ENCODE measurements around the gene ARHGAP4.

ARHGAP4 gene

DNA sequence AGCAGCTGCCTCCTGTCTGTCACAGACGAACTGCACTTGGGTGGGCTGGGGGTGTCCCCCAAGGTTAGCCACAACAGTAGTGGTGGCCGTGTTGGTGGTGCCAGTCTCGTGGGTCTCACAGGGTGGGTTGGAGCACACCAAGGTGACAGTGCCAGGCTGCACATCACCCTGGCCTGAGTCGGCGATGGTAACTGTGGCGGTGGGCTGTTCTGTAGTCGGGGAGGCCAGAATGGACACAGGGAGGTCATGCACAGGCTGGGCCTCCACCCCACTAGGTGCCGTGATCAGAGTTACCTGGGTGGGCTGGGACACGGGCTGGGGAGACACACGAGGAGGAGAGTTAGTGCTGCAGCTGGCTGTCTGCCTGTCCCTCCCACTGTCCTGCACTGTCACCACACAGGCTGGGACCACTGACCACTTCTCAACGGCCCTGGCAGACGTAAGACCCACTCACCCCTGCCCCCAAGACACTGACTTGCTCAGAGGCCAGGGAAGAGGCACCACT, 29.2 kb upstream of the ARHGAP4 start:
- TF ChIP-seq TEAD4 (IDR thresholded peaks at IDR 0.05) (no peak), FOXM1 (IDR thresholded peaks at IDR 0.05; ENCODE audit: borderline replicate concordance, low read depth) (no peak), EGR1 (IDR thresholded peaks at IDR 0.05) (no peak), RAD21 (IDR thresholded peaks at IDR 0.05; ENCODE audit: low read depth) (no peak), NFIC (IDR thresholded peaks at IDR 0.05) (no peak), YY1 (IDR thresholded peaks at IDR 0.05; ENCODE audit: low read depth) (no peak), TAF1 (IDR thresholded peaks at IDR 0.05; ENCODE audit: low read depth) (no peak), ZBTB7A (IDR thresholded peaks at IDR 0.05; ENCODE audit: low read depth) (no peak), CEBPB (IDR thresholded peaks at IDR 0.05) (no peak), EP300 (IDR thresholded peaks at IDR 0.05; ENCODE audit: borderline replicate concordance) (no peak), TCF12 (IDR thresholded peaks at IDR 0.05; ENCODE audit: low read depth) (no peak), CREB1 (IDR thresholded peaks at IDR 0.05; ENCODE audit: low read depth) (no peak)
- TF ChIP-seq, protein P1, sequence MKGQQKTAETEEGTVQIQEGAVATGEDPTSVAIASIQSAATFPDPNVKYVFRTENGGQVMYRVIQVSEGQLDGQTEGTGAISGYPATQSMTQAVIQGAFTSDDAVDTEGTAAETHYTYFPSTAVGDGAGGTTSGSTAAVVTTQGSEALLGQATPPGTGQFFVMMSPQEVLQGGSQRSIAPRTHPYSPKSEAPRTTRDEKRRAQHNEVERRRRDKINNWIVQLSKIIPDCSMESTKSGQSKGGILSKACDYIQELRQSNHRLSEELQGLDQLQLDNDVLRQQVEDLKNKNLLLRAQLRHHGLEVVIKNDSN (IDR thresholded peaks at IDR 0.05), result no peak
- TF ChIP-seq, protein P2, sequence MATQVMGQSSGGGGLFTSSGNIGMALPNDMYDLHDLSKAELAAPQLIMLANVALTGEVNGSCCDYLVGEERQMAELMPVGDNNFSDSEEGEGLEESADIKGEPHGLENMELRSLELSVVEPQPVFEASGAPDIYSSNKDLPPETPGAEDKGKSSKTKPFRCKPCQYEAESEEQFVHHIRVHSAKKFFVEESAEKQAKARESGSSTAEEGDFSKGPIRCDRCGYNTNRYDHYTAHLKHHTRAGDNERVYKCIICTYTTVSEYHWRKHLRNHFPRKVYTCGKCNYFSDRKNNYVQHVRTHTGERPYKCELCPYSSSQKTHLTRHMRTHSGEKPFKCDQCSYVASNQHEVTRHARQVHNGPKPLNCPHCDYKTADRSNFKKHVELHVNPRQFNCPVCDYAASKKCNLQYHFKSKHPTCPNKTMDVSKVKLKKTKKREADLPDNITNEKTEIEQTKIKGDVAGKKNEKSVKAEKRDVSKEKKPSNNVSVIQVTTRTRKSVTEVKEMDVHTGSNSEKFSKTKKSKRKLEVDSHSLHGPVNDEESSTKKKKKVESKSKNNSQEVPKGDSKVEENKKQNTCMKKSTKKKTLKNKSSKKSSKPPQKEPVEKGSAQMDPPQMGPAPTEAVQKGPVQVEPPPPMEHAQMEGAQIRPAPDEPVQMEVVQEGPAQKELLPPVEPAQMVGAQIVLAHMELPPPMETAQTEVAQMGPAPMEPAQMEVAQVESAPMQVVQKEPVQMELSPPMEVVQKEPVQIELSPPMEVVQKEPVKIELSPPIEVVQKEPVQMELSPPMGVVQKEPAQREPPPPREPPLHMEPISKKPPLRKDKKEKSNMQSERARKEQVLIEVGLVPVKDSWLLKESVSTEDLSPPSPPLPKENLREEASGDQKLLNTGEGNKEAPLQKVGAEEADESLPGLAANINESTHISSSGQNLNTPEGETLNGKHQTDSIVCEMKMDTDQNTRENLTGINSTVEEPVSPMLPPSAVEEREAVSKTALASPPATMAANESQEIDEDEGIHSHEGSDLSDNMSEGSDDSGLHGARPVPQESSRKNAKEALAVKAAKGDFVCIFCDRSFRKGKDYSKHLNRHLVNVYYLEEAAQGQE (IDR thresholded peaks at IDR 0.05; ENCODE audit: low read depth), result no peak
- TF ChIP-seq, protein P3, sequence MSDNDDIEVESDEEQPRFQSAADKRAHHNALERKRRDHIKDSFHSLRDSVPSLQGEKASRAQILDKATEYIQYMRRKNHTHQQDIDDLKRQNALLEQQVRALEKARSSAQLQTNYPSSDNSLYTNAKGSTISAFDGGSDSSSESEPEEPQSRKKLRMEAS (IDR thresholded peaks at IDR 0.05), result no peak

DNA sequence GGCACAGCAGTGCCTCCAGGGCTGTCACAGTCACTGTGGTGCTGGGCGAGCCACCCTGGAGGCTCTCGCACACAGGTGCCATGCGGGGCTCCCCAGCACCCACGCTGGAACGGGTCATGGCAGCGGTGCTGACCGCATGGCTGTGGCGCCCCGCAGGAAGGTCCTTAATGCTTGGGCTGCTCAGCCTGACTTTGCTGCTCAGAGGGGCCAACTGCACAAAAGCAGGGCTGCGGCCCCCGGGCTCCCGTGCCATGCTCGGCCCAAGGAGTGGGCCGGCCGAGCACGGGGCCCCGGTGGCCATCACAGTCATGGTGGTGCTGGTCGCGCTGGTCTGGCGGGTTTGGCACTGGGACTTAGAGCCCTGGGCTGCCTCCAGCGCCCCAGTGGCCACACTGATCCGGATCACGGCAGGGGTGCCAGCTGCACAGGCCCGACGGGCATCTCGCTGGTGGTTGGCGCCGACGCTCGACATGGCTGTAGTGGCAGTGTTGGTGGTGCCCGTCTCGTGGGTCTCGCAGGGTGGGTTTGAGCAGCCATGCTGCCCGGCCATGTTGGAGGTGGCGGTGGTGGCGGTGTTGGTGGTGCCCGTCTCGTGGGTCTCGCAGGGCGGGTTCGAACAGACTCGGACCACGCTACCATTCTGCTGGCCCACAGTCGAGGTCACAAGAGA, 28.6 kb upstream of the ARHGAP4 start:
- TF ChIP-seq FOXM1 (IDR thresholded peaks at IDR 0.05; ENCODE audit: borderline replicate concordance, low read depth) (no peak), TEAD4 (IDR thresholded peaks at IDR 0.05) (no peak), CEBPB (IDR thresholded peaks at IDR 0.05) (no peak), ZBTB7A (IDR thresholded peaks at IDR 0.05; ENCODE audit: low read depth) (no peak), CREB1 (IDR thresholded peaks at IDR 0.05; ENCODE audit: low read depth) (no peak), EGR1 (IDR thresholded peaks at IDR 0.05) (no peak), TCF12 (IDR thresholded peaks at IDR 0.05; ENCODE audit: low read depth) (no peak), YY1 (IDR thresholded peaks at IDR 0.05; ENCODE audit: low read depth) (no peak), TAF1 (IDR thresholded peaks at IDR 0.05; ENCODE audit: low read depth) (no peak), NFIC (IDR thresholded peaks at IDR 0.05) (no peak), EP300 (IDR thresholded peaks at IDR 0.05; ENCODE audit: borderline replicate concordance) (no peak), RAD21 (IDR thresholded peaks at IDR 0.05; ENCODE audit: low read depth) (no peak)
- TF ChIP-seq, protein P2 (IDR thresholded peaks at IDR 0.05; ENCODE audit: low read depth), result no peak
- TF ChIP-seq, protein P3 (IDR thresholded peaks at IDR 0.05), result no peak
- TF ChIP-seq, protein P1 (IDR thresholded peaks at IDR 0.05), result no peak

DNA sequence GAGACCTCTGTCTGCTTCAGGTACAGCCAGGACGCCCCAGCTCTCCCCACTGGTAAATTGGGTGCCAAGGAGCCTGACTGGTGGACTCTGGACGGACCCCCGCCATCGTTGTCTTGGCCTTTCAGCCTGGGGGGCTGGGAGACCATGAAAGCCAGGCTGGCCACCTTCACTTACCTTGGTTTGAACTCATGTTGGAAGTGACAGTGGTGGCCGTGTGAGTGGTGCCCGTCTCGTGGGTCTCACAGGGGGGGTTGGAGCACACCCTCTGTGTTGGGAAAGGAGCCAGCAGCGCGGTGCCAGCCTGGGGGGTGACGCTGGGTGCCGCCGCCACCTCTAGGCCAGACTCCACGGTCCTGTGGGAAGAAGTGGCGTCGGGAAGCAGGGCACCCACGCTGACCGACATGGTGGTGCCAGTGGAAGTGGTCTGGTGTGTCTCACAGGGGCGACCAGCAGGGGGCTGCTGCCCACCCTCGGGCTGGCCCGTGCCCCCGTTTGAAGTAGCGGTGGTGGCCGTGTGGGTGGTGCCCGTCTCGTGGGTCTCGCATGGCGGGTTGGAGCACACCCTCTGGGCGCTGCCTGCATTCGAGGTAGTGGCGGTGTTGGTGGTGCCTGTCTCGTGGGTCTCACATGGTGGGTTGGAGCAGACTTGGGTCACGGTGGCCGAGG, 28.0 kb upstream of the ARHGAP4 start:
- TF ChIP-seq, protein P3 (IDR thresholded peaks at IDR 0.05), result no peak
- TF ChIP-seq NFIC (IDR thresholded peaks at IDR 0.05), result no peak
- no peak for TF ChIP-seq YY1 (IDR thresholded peaks at IDR 0.05; ENCODE audit: low read depth)
- no peak for TF ChIP-seq CEBPB (IDR thresholded peaks at IDR 0.05)
- no peak for TF ChIP-seq EP300 (IDR thresholded peaks at IDR 0.05; ENCODE audit: borderline replicate concordance)
- TF ChIP-seq, protein P2 (IDR thresholded peaks at IDR 0.05; ENCODE audit: low read depth), result no peak
